HepG2 (cell line): ENCODE data around the gene GIPC1. TPM values are rescaled to one million over a fixed set of nuclear protein-coding genes. Genes with fewer than 3 reads are reported as not detected.
A peak's percentile ranks its signal among the peaks of the same experiment; 100 is the strongest.

Source experiments
- ARNT2 ChIP-seq: sonication (generic); formaldehyde crosslinking; IDR thresholded peaks from 2 replicates; pipeline ENCODE4 v1.8.0; 2022; ENCODE audit warnings: mild to moderate bottlenecking, low read depth, missing genetic modification reagents, moderate library complexity
- CBX5 ChIP-seq: sonication (generic); formaldehyde crosslinking; IDR thresholded peaks from 2 replicates; pipeline ENCODE4 v1.4.0; 2020; ENCODE audit warnings: missing genetic modification reagents, borderline replicate concordance
- ESRRA ChIP-seq: sonication (generic); formaldehyde crosslinking; IDR thresholded peaks from 2 replicates; pipeline ENCODE4 v1.5.1; 2020; ENCODE audit warnings: mild to moderate bottlenecking, low read depth, missing genetic modification reagents
- FIP1L1 ChIP-seq: fragments of 200-400 bp; formaldehyde crosslinking; IDR thresholded peaks from 2 replicates; pipeline ENCODE4 v1.6.1; 2018; ENCODE audit warnings: low read depth, mild to moderate bottlenecking, low read length, moderate library complexity, borderline replicate concordance; ENCODE audit not compliant: insufficient read depth
- GATAD1 ChIP-seq: IDR thresholded peaks from 2 replicates; pipeline ENCODE4 v1.6.1; 2016; ENCODE audit warnings: missing genetic modification reagents, missing compliant biosample characterization
- KDM4B ChIP-seq: sonication (generic); formaldehyde crosslinking; IDR thresholded peaks from 2 replicates; pipeline ENCODE4 v1.4.0; 2020; ENCODE audit warnings: missing genetic modification reagents
- PPARG ChIP-seq: conservative IDR thresholded peaks from 2 replicates; pipeline ENCODE4 v1.6.1; 2016; ENCODE audit warnings: missing biosample characterization, missing genetic modification reagents
- RXRB ChIP-seq: IDR thresholded peaks from 2 replicates; pipeline ENCODE4 v1.6.1; 2016; ENCODE audit warnings: borderline replicate concordance, missing genetic modification reagents, missing compliant biosample characterization
- SETDB1 ChIP-seq: sonication (generic); formaldehyde crosslinking; IDR thresholded peaks from 2 replicates; pipeline ENCODE4 v1.5.1; 2020; ENCODE audit warnings: missing genetic modification reagents, mild to moderate bottlenecking, borderline replicate concordance
- SOX6 ChIP-seq, 2 experiments: fragments of 450-650 bp in 1 of 2; sonication (generic) in 1 of 2; formaldehyde crosslinking in 1 of 2; IDR thresholded peaks; 2 replicates each; pipeline versions ENCODE4 v1.4.0 to v1.6.1; 2017 to 2020; ENCODE audit warnings: antibody characterized with exemption in 1 of 2, mild to moderate bottlenecking in 1 of 2, missing genetic modification reagents in 1 of 2
- TRIM24 ChIP-seq: sonication (generic); formaldehyde crosslinking; IDR thresholded peaks from 2 replicates; pipeline ENCODE4 v1.8.0; 2022; ENCODE audit warnings: mild to moderate bottlenecking, missing genetic modification reagents
- ZFP41 ChIP-seq: sonication (generic); formaldehyde crosslinking; IDR thresholded peaks from 2 replicates; pipeline ENCODE4 v1.4.0; 2020; ENCODE audit warnings: mild to moderate bottlenecking, missing genetic modification reagents, borderline replicate concordance
- ZFX ChIP-seq: sonication (generic); formaldehyde crosslinking; IDR thresholded peaks from 2 replicates; pipeline ENCODE4 v1.4.0; 2020; ENCODE audit warnings: mild to moderate bottlenecking, low read depth, missing genetic modification reagents, moderate library complexity
- ZNF101 ChIP-seq: sonication (generic); formaldehyde crosslinking; IDR thresholded peaks from 2 replicates; pipeline ENCODE4 v1.4.0; 2020; ENCODE audit warnings: mild to moderate bottlenecking, low read depth, missing genetic modification reagents, borderline replicate concordance
- ZNF30 ChIP-seq: sonication (generic); formaldehyde crosslinking; IDR thresholded peaks from 2 replicates; pipeline ENCODE4 v1.5.0; 2020; ENCODE audit warnings: mild to moderate bottlenecking, missing genetic modification reagents
- ZNF607 ChIP-seq: sonication (generic); formaldehyde crosslinking; IDR thresholded peaks from 2 replicates; pipeline ENCODE4 v1.5.1; 2020; ENCODE audit warnings: missing genetic modification reagents, mild to moderate bottlenecking, borderline replicate concordance
- ZNF747 ChIP-seq: sonication (generic); formaldehyde crosslinking; IDR thresholded peaks from 2 replicates; pipeline ENCODE4 v1.8.1; 2023; ENCODE audit warnings: missing genetic modification reagents, mild to moderate bottlenecking, borderline replicate concordance
- ZNF775 ChIP-seq: sonication (generic); formaldehyde crosslinking; IDR thresholded peaks from 2 replicates; pipeline ENCODE4 v1.4.0; 2020; ENCODE audit warnings: missing genetic modification reagents, mild to moderate bottlenecking, moderate library complexity, borderline replicate concordance
- ZNF878 ChIP-seq: sonication (generic); formaldehyde crosslinking; IDR thresholded peaks from 2 replicates; pipeline ENCODE4 v1.8.1; 2023; ENCODE audit warnings: mild to moderate bottlenecking, missing genetic modification reagents, moderate library complexity
- ZNF879 ChIP-seq: sonication (generic); formaldehyde crosslinking; IDR thresholded peaks from 2 replicates; pipeline ENCODE4 v1.8.1; 2023; ENCODE audit warnings: missing genetic modification reagents
- polyA plus RNA-seq, 8 experiments: library from polyadenylated mRNA; depleted of rRNA in 3 of 8; stranded (reverse) in 7 of 8; unstranded in 1 of 8; fragments of >200 nt; fragmentation: Illumina TruSeq in 4 of 8; extraction: Trizol in 4 of 8; gene quantifications; 2 replicates each; pipeline versions ENCODE4 v1.2.1 to v1.2.3, GENCODE V29; 2011 to 2016; ENCODE audit warnings: low read depth in 4 of 8, missing spikeins in 1 of 8, mixed read lengths in 1 of 8; ENCODE audit not compliant: insufficient read depth in 1 of 8
- total RNA-seq, 5 experiments: library from RNA; depleted of rRNA; stranded (reverse); fragments of >200 nt; fragmentation: Illumina TruSeq; extraction: Trizol; gene quantifications; 2 replicates each; pipeline ENCODE4 v1.2.3, GENCODE V29; 2016; ENCODE audit warnings: low read depth in 1 of 5
- TF ChIP-seq, protein P1 (sequence below): sonication (generic); formaldehyde crosslinking; conservative IDR thresholded peaks from 2 replicates; pipeline ENCODE4 v1.8.0; 2022; ENCODE audit warnings: mild to moderate bottlenecking, moderate library complexity, missing genetic modification reagents
- TF ChIP-seq, protein P2 (sequence below): sonication (generic); formaldehyde crosslinking; IDR thresholded peaks from 2 replicates; pipeline ENCODE4 v1.8.1; 2023; ENCODE audit warnings: missing genetic modification reagents, mild to moderate bottlenecking, borderline replicate concordance
- TF ChIP-seq, protein P3 (sequence below): sonication (generic); formaldehyde crosslinking; IDR thresholded peaks from 2 replicates; pipeline ENCODE4 v1.5.0; 2020; ENCODE audit warnings: mild to moderate bottlenecking, missing genetic modification reagents
- TF ChIP-seq, protein P4 (sequence below): sonication (generic); formaldehyde crosslinking; IDR thresholded peaks from 2 replicates; pipeline ENCODE4 v1.5.1; 2020; ENCODE audit warnings: mild to moderate bottlenecking, missing genetic modification reagents, moderate library complexity

The GIPC1 gene
- total and polyA plus RNA-seq, 2 of the 13 experiments (the other 11 are each of a cell fraction or from before 2014, with no cell fraction given): 27.1 to 48.1 TPM

GRCh38 chr19:14519860-14520407 lies 24.0 kb upstream of the GIPC1 start (continued):
- TF ChIP-seq ESRRA: no peak; the same call in 1 of the 2 replicates
- TF ChIP-seq SETDB1: no peak
- TF ChIP-seq, protein P1, sequence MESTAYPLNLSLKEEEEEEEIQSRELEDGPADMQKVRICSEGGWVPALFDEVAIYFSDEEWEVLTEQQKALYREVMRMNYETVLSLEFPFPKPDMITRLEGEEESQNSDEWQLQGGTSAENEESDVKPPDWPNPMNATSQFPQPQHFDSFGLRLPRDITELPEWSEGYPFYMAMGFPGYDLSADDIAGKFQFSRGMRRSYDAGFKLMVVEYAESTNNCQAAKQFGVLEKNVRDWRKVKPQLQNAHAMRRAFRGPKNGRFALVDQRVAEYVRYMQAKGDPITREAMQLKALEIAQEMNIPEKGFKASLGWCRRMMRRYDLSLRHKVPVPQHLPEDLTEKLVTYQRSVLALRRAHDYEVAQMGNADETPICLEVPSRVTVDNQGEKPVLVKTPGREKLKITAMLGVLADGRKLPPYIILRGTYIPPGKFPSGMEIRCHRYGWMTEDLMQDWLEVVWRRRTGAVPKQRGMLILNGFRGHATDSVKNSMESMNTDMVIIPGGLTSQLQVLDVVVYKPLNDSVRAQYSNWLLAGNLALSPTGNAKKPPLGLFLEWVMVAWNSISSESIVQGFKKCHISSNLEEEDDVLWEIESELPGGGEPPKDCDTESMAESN (CRISPR knock-in tag): no peak; the same call in 1 of the 2 replicates
- TF ChIP-seq ZNF607 (CRISPR knock-in tag): 0 out of 2 replicates have a peak, but pooled peaks have one; percentile 21
- peak; percentile 86 for TF ChIP-seq RXRB
- TF ChIP-seq, protein P2, sequence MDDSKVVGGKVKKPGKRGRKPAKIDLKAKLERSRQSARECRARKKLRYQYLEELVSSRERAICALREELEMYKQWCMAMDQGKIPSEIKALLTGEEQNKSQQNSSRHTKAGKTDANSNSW: no peak
- no peak for TF ChIP-seq ZNF878
- TF ChIP-seq SOX6 (IDR thresholded peaks at IDR 0.05): no peak
- peak; percentile 81; the same call in 1 of the 2 replicates for TF ChIP-seq SOX6 (CRISPR knock-in tag; IDR thresholded peaks at IDR 0.05)
- TF ChIP-seq ARNT2 (CRISPR knock-in tag): no peak
- no peak for TF ChIP-seq ZNF747 (CRISPR knock-in tag)
- TF ChIP-seq KDM4B (CRISPR knock-in tag): peak; percentile 83; the same call in 1 of the 2 replicates
- no peak for TF ChIP-seq ZNF879 (CRISPR knock-in tag)
- TF ChIP-seq, protein P3, sequence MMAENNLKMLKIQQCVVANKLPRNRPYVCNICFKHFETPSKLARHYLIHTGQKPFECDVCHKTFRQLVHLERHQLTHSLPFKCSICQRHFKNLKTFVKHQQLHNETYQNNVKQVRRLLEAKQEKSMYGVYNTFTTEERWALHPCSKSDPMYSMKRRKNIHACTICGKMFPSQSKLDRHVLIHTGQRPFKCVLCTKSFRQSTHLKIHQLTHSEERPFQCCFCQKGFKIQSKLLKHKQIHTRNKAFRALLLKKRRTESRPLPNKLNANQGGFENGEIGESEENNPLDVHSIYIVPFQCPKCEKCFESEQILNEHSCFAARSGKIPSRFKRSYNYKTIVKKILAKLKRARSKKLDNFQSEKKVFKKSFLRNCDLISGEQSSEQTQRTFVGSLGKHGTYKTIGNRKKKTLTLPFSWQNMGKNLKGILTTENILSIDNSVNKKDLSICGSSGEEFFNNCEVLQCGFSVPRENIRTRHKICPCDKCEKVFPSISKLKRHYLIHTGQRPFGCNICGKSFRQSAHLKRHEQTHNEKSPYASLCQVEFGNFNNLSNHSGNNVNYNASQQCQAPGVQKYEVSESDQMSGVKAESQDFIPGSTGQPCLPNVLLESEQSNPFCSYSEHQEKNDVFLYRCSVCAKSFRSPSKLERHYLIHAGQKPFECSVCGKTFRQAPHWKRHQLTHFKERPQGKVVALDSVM (CRISPR knock-in tag): peak; percentile 49; the same call in 1 of the 2 replicates
- peak; percentile 43 for TF ChIP-seq GATAD1 (CRISPR knock-in tag)
- TF ChIP-seq TRIM24: no peak
- TF ChIP-seq, protein P4, sequence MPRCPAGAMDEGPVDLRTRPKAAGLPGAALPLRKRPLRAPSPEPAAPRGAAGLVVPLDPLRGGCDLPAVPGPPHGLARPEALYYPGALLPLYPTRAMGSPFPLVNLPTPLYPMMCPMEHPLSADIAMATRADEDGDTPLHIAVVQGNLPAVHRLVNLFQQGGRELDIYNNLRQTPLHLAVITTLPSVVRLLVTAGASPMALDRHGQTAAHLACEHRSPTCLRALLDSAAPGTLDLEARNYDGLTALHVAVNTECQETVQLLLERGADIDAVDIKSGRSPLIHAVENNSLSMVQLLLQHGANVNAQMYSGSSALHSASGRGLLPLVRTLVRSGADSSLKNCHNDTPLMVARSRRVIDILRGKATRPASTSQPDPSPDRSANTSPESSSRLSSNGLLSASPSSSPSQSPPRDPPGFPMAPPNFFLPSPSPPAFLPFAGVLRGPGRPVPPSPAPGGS: no peak
- no peak for TF ChIP-seq ZNF30
- no peak for TF ChIP-seq ZNF101
- TF ChIP-seq ZNF775 (CRISPR knock-in tag): no peak
- TF ChIP-seq PPARG (CRISPR knock-in tag): no peak; the same call in 1 of the 2 replicates
- TF ChIP-seq ZFX (CRISPR knock-in tag): peak; percentile 90
- TF ChIP-seq FIP1L1: no peak
- TF ChIP-seq ZFP41 (CRISPR knock-in tag): no peak
- TF ChIP-seq CBX5 (CRISPR knock-in tag): no peak; the same call in 1 of the 2 replicates
